ENCODE results near the gene GPR151. TPM values are rescaled to one million over a fixed set of nuclear protein-coding genes. Genes with fewer than 3 reads are reported as not detected.

The GPR151 gene
- polyA plus RNA-seq, 1 donor from 2014 or later, result 1.0 TPM

- no peaks in the 10 kb centered on the region for H3K27me3 ChIP-seq (ENCODE audit: insufficient read depth, low read depth, low read length)
- no peaks in the 10 kb centered on the region for H3K9me2 ChIP-seq (ENCODE audit: insufficient read depth, low read length)
- no peak overlapping the region for H3K4me2 ChIP-seq (ENCODE audit: low read length)
- TF ChIP-seq TAF1 (IDR thresholded peaks at IDR 0.05; ENCODE audit: low read depth), result no peak
- H3K9ac ChIP-seq (ENCODE audit: low read length), result no peak overlapping the region
- H3K9me3 ChIP-seq (ENCODE audit: low read length), result no peaks in the 10 kb centered on the region
- H2AFZ ChIP-seq (ENCODE audit: low read depth, low read length), result no peak overlapping the region
- no peak overlapping the region for H3K4me3 ChIP-seq (ENCODE audit: low read length)
- H3F3A ChIP-seq (ENCODE audit: insufficient read depth, low read length, poor library complexity, severe bottlenecking), result no peaks in the 10 kb centered on the region
- no peak overlapping the region for H3K27ac ChIP-seq (ENCODE audit: low read length)
- H4K20me1 ChIP-seq (ENCODE audit: insufficient read depth), result no peaks in the 10 kb centered on the region
- H3K79me2 ChIP-seq (replicated peaks; ENCODE audit: insufficient read depth, low read length), result no peaks in the 10 kb centered on the region
- H3K36me3 ChIP-seq (ENCODE audit: insufficient read depth, low read length), result no peaks in the 10 kb centered on the region
Measured at GRCh38 chr5:146523698-146524097, 7.7 kb upstream of the GPR151 start.

- H3F3A ChIP-seq (ENCODE audit: insufficient read depth, low read length, poor library complexity, severe bottlenecking), result no peaks in the 10 kb centered on the region
- H2AFZ ChIP-seq (ENCODE audit: low read depth, low read length), result no peak overlapping the region
- TF ChIP-seq REST (IDR thresholded peaks at IDR 0.05; ENCODE audit: borderline replicate concordance) (no peak), EP300 (conservative IDR thresholded peaks at IDR 0.05; ENCODE audit: poor library complexity, severe bottlenecking) (no peak), EZH2 (IDR thresholded peaks at IDR 0.05; ENCODE audit: borderline replicate concordance, insufficient read depth, low read length, poor library complexity, severe bottlenecking) (no peak), TAF1 (IDR thresholded peaks at IDR 0.05; ENCODE audit: low read depth) (no peak), MXI1 (conservative IDR thresholded peaks at IDR 0.05; ENCODE audit: poor library complexity, severe bottlenecking) (no peak), POLR2AphosphoS5 (IDR thresholded peaks at IDR 0.05) (no peak), SMC3 (conservative IDR thresholded peaks at IDR 0.05; ENCODE audit: poor library complexity) (no peak), RAD21 (conservative IDR thresholded peaks at IDR 0.05) (no peak), CTCF (IDR thresholded peaks at IDR 0.05; ENCODE audit: poor library complexity, severe bottlenecking) (no peak)
- no peaks in the 10 kb centered on the region for H3K79me2 ChIP-seq (replicated peaks; ENCODE audit: insufficient read depth, low read length)
- no peaks in the 10 kb centered on the region for H4K20me1 ChIP-seq (ENCODE audit: insufficient read depth)
- no peaks in the 10 kb centered on the region for H3K9me3 ChIP-seq (ENCODE audit: low read length)
- H3K9ac ChIP-seq (ENCODE audit: low read length), result no peak overlapping the region
- no peaks in the 10 kb centered on the region for H3K27me3 ChIP-seq (ENCODE audit: insufficient read depth, low read depth, low read length)
- H3K36me3 ChIP-seq (ENCODE audit: insufficient read depth, low read length), result no peaks in the 10 kb centered on the region
- no peak overlapping the region for H3K27ac ChIP-seq (ENCODE audit: low read length)
- no peak overlapping the region for H3K4me2 ChIP-seq (ENCODE audit: low read length)
- H3K4me3 ChIP-seq (ENCODE audit: low read length), result no peak overlapping the region
- no peaks in the 10 kb centered on the region for H3K9me2 ChIP-seq (ENCODE audit: insufficient read depth, low read length)
Measured at GRCh38 chr5:146521403-146522106, 5.6 kb upstream of the GPR151 start.
